ENCODE results near the gene ST7.
"Not testable (repeated sequence)": the region's sequence is repeated elsewhere in the genome, so short reads cannot be mapped to it uniquely, and the experiment has no call there.

The ST7 gene

DNA sequence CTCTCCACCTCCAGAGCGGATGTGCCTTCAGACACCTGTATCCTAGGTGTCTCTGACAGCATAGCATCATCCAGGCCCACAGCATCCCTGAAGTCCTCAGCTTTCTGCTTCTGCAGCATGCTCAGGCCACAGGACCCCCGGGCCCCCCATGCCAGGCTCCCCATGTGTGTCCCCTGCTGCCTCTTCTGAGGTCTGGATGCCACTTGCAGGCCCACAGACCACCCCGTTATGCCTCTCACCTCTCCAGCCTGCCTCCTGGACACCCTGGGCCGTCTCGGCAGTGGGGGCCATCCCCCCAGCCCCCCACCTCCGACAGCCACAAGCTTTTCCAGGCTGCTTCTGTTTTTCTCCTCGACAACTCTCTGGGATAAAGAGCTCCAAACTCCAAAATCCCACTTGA is 285.2 kb downstream of the ST7 start:
- H3K27me3 ChIP-seq (ENCODE audit: low read depth), result no peaks in the 10 kb centered on the region

GRCh38 chr7:117238937-117239336 is 285.6 kb downstream of the ST7 start:
- no peaks in the 10 kb centered on the region for H3K36me3 ChIP-seq (replicated peaks)
- in situ Hi-C loops (cut with MboI; ENCODE audit: low sequenced_read_pairs), result no loop called here
- no peaks in the 10 kb centered on the region for H3K27me3 ChIP-seq (ENCODE audit: low read depth)
- DNase-seq (ENCODE audit: low spot score in 2 of 2), result no peak
- H3K4me1 ChIP-seq, result no peaks in the 10 kb centered on the region
- H3K4me3 ChIP-seq, result no peak overlapping the region
- H3K9me3 ChIP-seq, result no peaks in the 10 kb centered on the region

More for the DNA sequence above, 285.2 kb downstream of the ST7 start:
- no peak for DNase-seq (ENCODE audit: low spot score in 2 of 2)
- Histone ChIP-seq H3K9me3 (no peaks in the 10 kb centered on the region), H3K4me3 (no peak overlapping the region), H3K4me1 (no peaks in the 10 kb centered on the region), H3K36me3 (replicated peaks) (no peaks in the 10 kb centered on the region)
- in situ Hi-C loops (cut with MboI; ENCODE audit: low sequenced_read_pairs), result no loop called here

DNA sequence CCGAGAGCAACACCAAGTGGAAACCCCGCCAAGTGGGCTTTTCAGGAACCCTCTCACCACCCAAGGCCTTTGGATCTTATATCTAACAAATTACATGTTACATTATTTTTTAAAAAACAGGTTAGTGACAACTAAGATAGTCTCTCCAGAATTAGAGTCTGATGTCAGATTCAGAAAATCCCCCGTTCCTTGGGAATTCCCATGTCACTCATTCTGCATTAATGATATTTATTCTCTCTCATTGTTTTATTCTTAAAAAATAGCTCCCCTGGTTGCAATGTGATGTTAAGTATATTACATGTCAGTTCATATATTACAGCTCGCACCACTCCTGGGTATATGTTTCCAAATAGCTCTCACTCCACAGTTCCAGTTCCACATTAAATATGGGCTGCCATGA is 287.8 kb downstream of the ST7 start:
- Histone ChIP-seq H3K36me3 (replicated peaks) (no peaks in the 10 kb centered on the region), H3K4me1 (no peaks in the 10 kb centered on the region), H3K27me3 (ENCODE audit: low read depth) (no peaks in the 10 kb centered on the region), H3K9me3 (no peaks in the 10 kb centered on the region), H3K4me3 (no peak overlapping the region)
- in situ Hi-C loops (cut with MboI; ENCODE audit: low sequenced_read_pairs), result no loop called here
- no peak for DNase-seq (ENCODE audit: low spot score in 2 of 2)

GRCh38 chr7:117243390-117243789 is 290.1 kb downstream of the ST7 start:
- no peak for DNase-seq (ENCODE audit: low spot score in 2 of 2)
- Histone ChIP-seq H3K4me1 (no peaks in the 10 kb centered on the region), H3K4me3 (no peak overlapping the region), H3K9me3 (no peaks in the 10 kb centered on the region), H3K27me3 (ENCODE audit: low read depth) (no peaks in the 10 kb centered on the region), H3K36me3 (replicated peaks) (no peaks in the 10 kb centered on the region)
- in situ Hi-C loops (cut with MboI; ENCODE audit: low sequenced_read_pairs), result no loop called here

DNA sequence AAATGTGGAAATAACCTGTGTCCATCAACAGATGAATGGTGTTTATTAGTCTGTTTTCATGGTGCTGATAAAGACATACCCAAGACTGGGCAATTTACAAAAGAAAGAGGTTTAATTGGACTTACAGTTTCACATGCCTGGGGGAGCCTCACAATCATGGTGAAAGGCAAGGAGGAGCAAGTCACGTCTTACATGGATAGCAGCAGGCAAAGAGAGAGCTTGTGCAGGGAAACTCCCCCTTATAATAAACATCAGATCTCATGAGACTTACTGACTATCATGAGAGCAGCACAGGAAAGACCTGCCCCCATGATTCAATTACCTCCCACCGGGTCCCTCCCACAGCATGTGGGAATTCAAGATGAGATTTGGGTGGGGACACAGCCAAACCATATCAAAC is 292.4 kb downstream of the ST7 start:
- in situ Hi-C loops (cut with MboI; ENCODE audit: low sequenced_read_pairs); DNase-seq (ENCODE audit: low spot score in 2 of 2); H3K36me3 ChIP-seq (replicated peaks); H3K27me3 ChIP-seq (ENCODE audit: low read depth); H3K9me3 ChIP-seq; H3K4me3 ChIP-seq; H3K4me1 ChIP-seq: not testable (repeated sequence)

GRCh38 chr7:117247809-117248208 is 294.5 kb downstream of the ST7 start:
- Histone ChIP-seq H3K4me1 (no peaks in the 10 kb centered on the region), H3K27me3 (ENCODE audit: low read depth) (no peaks in the 10 kb centered on the region), H3K4me3 (no peak overlapping the region), H3K9me3 (no peaks in the 10 kb centered on the region), H3K36me3 (replicated peaks) (no peaks in the 10 kb centered on the region)
- no peak for DNase-seq (ENCODE audit: low spot score in 2 of 2)
- in situ Hi-C loops (cut with MboI; ENCODE audit: low sequenced_read_pairs), result no loop called here

GRCh38 chr7:117248829-117249228 is 295.5 kb downstream of the ST7 start:
- in situ Hi-C loops (cut with MboI; ENCODE audit: low sequenced_read_pairs), result no loop called here

DNA sequence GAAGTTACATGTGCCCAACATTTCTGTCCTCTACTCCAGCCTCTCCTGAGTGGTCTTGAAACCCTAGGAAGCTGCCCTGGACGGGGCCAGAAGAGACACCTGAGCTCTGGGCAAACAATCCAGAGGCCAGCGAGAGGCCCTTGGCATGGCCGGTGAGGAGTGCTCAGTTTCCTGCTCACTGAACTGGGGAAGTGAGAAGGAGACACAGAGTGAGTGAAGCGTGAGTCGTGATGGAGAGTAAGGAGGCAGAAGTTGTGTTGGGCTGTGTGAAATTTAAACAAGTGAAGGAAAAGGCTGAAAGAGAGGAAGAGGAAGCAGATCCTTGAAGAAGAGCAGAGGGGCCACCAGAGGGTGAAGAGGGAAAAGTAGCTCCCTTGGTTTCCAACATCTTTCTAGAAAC is 296.4 kb downstream of the ST7 start:
- no peak for DNase-seq (ENCODE audit: low spot score in 2 of 2)

More at GRCh38 chr7:117248829-117249228, 295.5 kb downstream of the ST7 start:
- DNase-seq (ENCODE audit: low spot score in 2 of 2), result no peak
- no peaks in the 10 kb centered on the region for H3K4me1 ChIP-seq
- no peaks in the 10 kb centered on the region for H3K9me3 ChIP-seq
- H3K27me3 ChIP-seq (ENCODE audit: low read depth), result no peaks in the 10 kb centered on the region
- H3K4me3 ChIP-seq, result no peak overlapping the region
- H3K36me3 ChIP-seq (replicated peaks), result no peaks in the 10 kb centered on the region

GRCh38 chr7:117250245-117250644 is 296.9 kb downstream of the ST7 start:
- Histone ChIP-seq H3K4me1 (no peaks in the 10 kb centered on the region), H3K4me3 (no peak overlapping the region), H3K27me3 (ENCODE audit: low read depth) (no peaks in the 10 kb centered on the region), H3K9me3 (no peaks in the 10 kb centered on the region), H3K36me3 (replicated peaks) (no peaks in the 10 kb centered on the region)
- no peak for DNase-seq (ENCODE audit: low spot score in 2 of 2)
- in situ Hi-C loops (cut with MboI; ENCODE audit: low sequenced_read_pairs), result no loop called here

More for the DNA sequence above, 296.4 kb downstream of the ST7 start:
- no peaks in the 10 kb centered on the region for H3K4me1 ChIP-seq
- no peaks in the 10 kb centered on the region for H3K9me3 ChIP-seq
- no peaks in the 10 kb centered on the region for H3K27me3 ChIP-seq (ENCODE audit: low read depth)
- no peaks in the 10 kb centered on the region for H3K36me3 ChIP-seq (replicated peaks)
- in situ Hi-C loops (cut with MboI; ENCODE audit: low sequenced_read_pairs), result no loop called here
- H3K4me3 ChIP-seq, result no peak overlapping the region

DNA sequence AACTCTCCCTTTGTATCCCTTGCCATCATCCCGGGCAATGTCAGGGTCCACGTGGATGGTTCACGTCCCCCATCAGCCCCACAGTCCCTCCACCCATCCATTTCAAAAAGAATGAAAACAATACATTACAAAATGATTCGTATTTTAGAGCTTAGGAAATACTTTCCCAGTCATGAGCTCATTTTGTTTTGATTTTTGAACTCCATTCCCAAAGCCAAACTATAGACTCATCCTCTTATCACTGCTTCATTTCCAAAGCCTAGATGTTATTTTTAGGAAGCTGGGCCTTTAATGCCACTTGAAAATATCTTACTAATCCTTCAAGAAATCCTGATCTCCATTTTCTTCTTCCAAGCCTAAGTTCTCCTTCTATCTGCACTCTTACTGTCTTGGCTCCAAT is 297.5 kb downstream of the ST7 start:
- Histone ChIP-seq H3K4me1 (no peaks in the 10 kb centered on the region), H3K27me3 (ENCODE audit: low read depth) (no peaks in the 10 kb centered on the region), H3K36me3 (replicated peaks) (no peaks in the 10 kb centered on the region), H3K9me3 (no peaks in the 10 kb centered on the region), H3K4me3 (no peak overlapping the region)
- in situ Hi-C loops (cut with MboI; ENCODE audit: low sequenced_read_pairs), result no loop called here
- DNase-seq (ENCODE audit: low spot score in 2 of 2), result no peak

DNA sequence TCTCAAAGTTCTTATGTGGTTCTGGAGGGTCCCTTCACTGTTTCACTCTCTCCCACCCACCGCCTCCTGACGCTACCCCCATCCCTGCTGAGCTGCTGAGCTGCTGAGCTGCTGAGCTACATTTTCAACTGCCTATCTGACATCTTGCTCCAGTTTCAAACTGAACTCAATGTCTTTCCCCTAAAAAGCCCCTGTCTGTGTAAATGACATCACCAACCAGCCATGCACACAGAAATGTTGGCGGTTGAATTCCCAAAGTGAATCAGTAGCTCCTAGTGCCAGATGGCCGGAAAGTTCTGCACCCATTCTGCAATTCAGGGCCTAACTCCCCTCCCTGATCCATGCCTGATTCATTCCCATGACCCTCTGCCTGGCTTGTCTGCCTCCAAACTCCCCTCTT is 298.4 kb downstream of the ST7 start:
- DNase-seq (ENCODE audit: low spot score in 2 of 2), result no peak
- in situ Hi-C loops (cut with MboI; ENCODE audit: low sequenced_read_pairs), result no loop called here

GRCh38 chr7:117259615-117260014 is 306.3 kb downstream of the ST7 start:
- Histone ChIP-seq H3K4me3 (no peak overlapping the region), H3K36me3 (replicated peaks) (no peaks in the 10 kb centered on the region), H3K4me1 (peaks cover 7% of the 10 kb centered on the region; the same call in 1 of the 2 replicates), H3K27me3 (ENCODE audit: low read depth) (peaks cover 3% of the 10 kb centered on the region; the same call in 1 of the 2 replicates), H3K9me3 (no peaks in the 10 kb centered on the region)
- in situ Hi-C loops (cut with MboI; ENCODE audit: low sequenced_read_pairs), result no loop called here
- DNase-seq (ENCODE audit: low spot score in 2 of 2), result no peak

More for the DNA sequence above, 298.4 kb downstream of the ST7 start:
- no peaks in the 10 kb centered on the region for H3K27me3 ChIP-seq (ENCODE audit: low read depth)
- H3K4me3 ChIP-seq, result no peak overlapping the region
- no peaks in the 10 kb centered on the region for H3K4me1 ChIP-seq
- H3K9me3 ChIP-seq, result no peaks in the 10 kb centered on the region
- H3K36me3 ChIP-seq (replicated peaks), result no peaks in the 10 kb centered on the region

DNA sequence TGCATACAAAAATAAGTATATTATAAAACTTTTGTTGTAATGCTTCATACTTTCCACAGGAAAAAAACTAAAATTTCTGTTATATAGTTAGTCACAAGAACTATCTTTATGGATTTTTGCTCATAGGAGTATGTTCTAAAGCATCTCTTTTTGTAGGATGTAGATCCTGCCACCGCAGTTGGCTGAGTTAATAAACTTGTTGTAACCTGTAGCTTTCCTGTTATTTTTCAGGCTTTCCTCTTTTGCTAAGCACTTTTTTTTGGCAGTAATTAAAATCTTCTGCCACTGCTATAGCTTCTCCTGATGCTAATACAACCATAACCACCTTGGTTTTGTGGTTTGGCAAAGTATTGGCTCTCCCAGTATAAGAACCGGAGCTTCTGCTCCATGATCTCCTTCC is 309.2 kb downstream of the ST7 start:
- in situ Hi-C loops (cut with MboI; ENCODE audit: low sequenced_read_pairs), result no loop called here
- no peak for DNase-seq (ENCODE audit: low spot score in 2 of 2)
- Histone ChIP-seq H3K27me3 (ENCODE audit: low read depth) (peaks cover 3% of the 10 kb centered on the region; the same call in 1 of the 2 replicates), H3K4me1 (peaks cover 7% of the 10 kb centered on the region; the same call in 1 of the 2 replicates), H3K36me3 (replicated peaks) (no peaks in the 10 kb centered on the region), H3K4me3 (no peak overlapping the region), H3K9me3 (no peaks in the 10 kb centered on the region)

DNA sequence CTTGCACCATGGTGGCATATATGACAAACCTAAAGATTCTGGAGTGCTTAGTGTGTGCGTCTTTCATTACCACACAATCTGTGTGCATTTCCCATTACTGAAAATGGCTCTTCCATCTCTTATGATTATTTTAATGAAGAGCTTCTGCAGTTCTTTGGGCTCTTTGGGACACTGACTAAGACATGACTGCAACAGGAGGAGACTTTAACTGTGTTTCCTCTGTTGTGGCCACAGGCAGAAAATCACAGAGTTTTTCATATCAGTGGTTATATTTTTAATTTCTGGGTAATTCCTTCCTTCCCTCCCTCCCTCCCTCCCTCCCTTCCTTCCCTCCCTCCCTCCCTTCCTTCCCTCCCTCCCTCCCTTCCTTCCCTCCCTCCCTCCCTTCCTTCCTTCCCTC is 311.4 kb downstream of the ST7 start:
- Histone ChIP-seq H3K27me3 (ENCODE audit: low read depth) (peaks cover 3% of the 10 kb centered on the region; the same call in 1 of the 2 replicates), H3K9me3 (no peaks in the 10 kb centered on the region), H3K4me3 (no peak overlapping the region), H3K4me1 (peaks cover 3% of the 10 kb centered on the region; the same call in 1 of the 2 replicates), H3K36me3 (replicated peaks) (no peaks in the 10 kb centered on the region)
- in situ Hi-C loops (cut with MboI; ENCODE audit: low sequenced_read_pairs), result no loop called here
- DNase-seq (ENCODE audit: low spot score in 2 of 2), result no peak

GRCh38 chr7:117269417-117269816 is 316.1 kb downstream of the ST7 start:
- Histone ChIP-seq H3K27me3 (ENCODE audit: low read depth) (no peaks in the 10 kb centered on the region), H3K4me1 (no peaks in the 10 kb centered on the region), H3K4me3 (no peak overlapping the region), H3K9me3 (no peaks in the 10 kb centered on the region), H3K36me3 (replicated peaks) (no peaks in the 10 kb centered on the region)
- no peak for DNase-seq (ENCODE audit: low spot score in 2 of 2)
- in situ Hi-C loops (cut with MboI; ENCODE audit: low sequenced_read_pairs), result no loop called here
